HEK293T (cell line): ENCODE data around the gene EBF3.

ENCODE experiments used
- CTCF ChIA-PET: fragments of 350-600 bp; formaldehyde crosslinking; extraction: SDS; loops from one replicate; lab custom pipeline; 2021; ENCODE audit warnings: antibody characterized with exemption, inconsistent platforms; lab: Yijun Ruan, JAX
- POLR2A ChIA-PET: fragments of 350-600 bp; formaldehyde crosslinking; extraction: SDS; loops from one replicate; lab custom pipeline; 2020; ENCODE audit warnings: antibody characterized with exemption, inconsistent platforms; lab: Yijun Ruan, JAX
- DNase-seq: peaks from one replicate; pipeline ENCODE4 v3.0.0; 2012; ENCODE audit warnings: mixed read lengths; ENCODE audit errors: extremely low spot score
- ARNT ChIP-seq: fragments of 450-650 bp; IDR thresholded peaks from 2 replicates; pipeline ENCODE4 v1.6.1; 2017; ENCODE audit warnings: mild to moderate bottlenecking
- BHLHE40 ChIP-seq: fragments of 450-650 bp; IDR thresholded peaks from 2 replicates; pipeline ENCODE4 v1.6.1; 2016; ENCODE audit warnings: mild to moderate bottlenecking, moderate library complexity, borderline replicate concordance
- CTBP1 ChIP-seq: fragments of 450-650 bp; IDR thresholded peaks from 2 replicates; pipeline ENCODE4 v1.6.1; 2016; ENCODE audit warnings: borderline replicate concordance
- ELF4 ChIP-seq: fragments of 450-650 bp; IDR thresholded peaks from 2 replicates; pipeline ENCODE4 v1.6.1; 2017; ENCODE audit warnings: antibody characterized with exemption
- FOXA1 ChIP-seq: fragments of 450-650 bp; IDR thresholded peaks from 2 replicates; pipeline ENCODE4 v1.6.1; 2016; ENCODE audit warnings: mild to moderate bottlenecking
- FOXK2 ChIP-seq: fragments of 450-650 bp; IDR thresholded peaks from 2 replicates; pipeline ENCODE4 v1.6.1; 2016; ENCODE audit warnings: mild to moderate bottlenecking
- FOXM1 ChIP-seq: fragments of 450-650 bp; IDR thresholded peaks from 2 replicates; pipeline ENCODE4 v1.6.1; 2017; ENCODE audit warnings: mild to moderate bottlenecking, borderline replicate concordance
- HDGF ChIP-seq: fragments of 450-650 bp; IDR thresholded peaks from 2 replicates; pipeline ENCODE4 v1.6.1; 2017; ENCODE audit warnings: antibody characterized with exemption, borderline replicate concordance
- L3MBTL2 ChIP-seq: fragments of 450-650 bp; conservative IDR thresholded peaks from 2 replicates; pipeline ENCODE4 v1.6.1; 2016; ENCODE audit warnings: mild to moderate bottlenecking
- LEF1 ChIP-seq: fragments of 450-650 bp; IDR thresholded peaks from 2 replicates; pipeline ENCODE4 v1.6.1; 2017; ENCODE audit warnings: mild to moderate bottlenecking, borderline replicate concordance
- NFRKB ChIP-seq: fragments of 450-650 bp; IDR thresholded peaks from 2 replicates; pipeline ENCODE4 v1.6.1; 2016; ENCODE audit warnings: mild to moderate bottlenecking, moderate library complexity
- PKNOX1 ChIP-seq: fragments of 450-650 bp; IDR thresholded peaks from 2 replicates; pipeline ENCODE4 v1.6.1; 2016
- SP1 ChIP-seq: fragments of 450-650 bp; IDR thresholded peaks from 2 replicates; pipeline ENCODE4 v1.6.1; 2017
- SUZ12 ChIP-seq: fragments of 450-650 bp; IDR thresholded peaks from 2 replicates; pipeline ENCODE4 v1.6.1; 2016; ENCODE audit warnings: mild to moderate bottlenecking
- TARDBP ChIP-seq: fragments of 450-650 bp; IDR thresholded peaks from 2 replicates; pipeline ENCODE4 v1.6.1; 2016
- ZNF384 ChIP-seq: fragments of 450-650 bp; IDR thresholded peaks from 2 replicates; pipeline ENCODE4 v1.6.1; 2016

The EBF3 gene

GRCh38 chr10:129992356-129992755 is 28.3 kb upstream of the EBF3 start:
- DNase-seq, result no peak
- TF ChIP-seq FOXM1 (no peak), L3MBTL2 (no peak), ZNF384 (no peak), LEF1 (no peak), ARNT (no peak), BHLHE40 (no peak), SP1 (no peak), FOXA1 (no peak), ELF4 (no peak)
- CTCF ChIA-PET, result interaction anchor here (1.0 kb wide), 1 partner anchor 279 kb away, joined by 3 read pairs; no protein-coding TSS in a partner anchor
- POLR2A ChIA-PET, result no interaction called here

- no peak for DNase-seq
- POLR2A ChIA-PET, result no interaction called here
- CTCF ChIA-PET, result no interaction called here
- TF ChIP-seq BHLHE40 (no peak), ZNF384 (no peak), FOXA1 (no peak), CTBP1 (no peak), ELF4 (no peak), L3MBTL2 (no peak), FOXM1 (no peak), SP1 (no peak), PKNOX1 (no peak), LEF1 (no peak), ARNT (no peak), SUZ12 (no peak), TARDBP (no peak), NFRKB (no peak), HDGF (no peak), FOXK2 (no peak)
These were observed 18.8 kb upstream of the EBF3 start for GRCh38 chr10:129982825-129983224.

GRCh38 chr10:129978980-129979379 is 14.9 kb upstream of the EBF3 start:
- DNase-seq, result no peak
- ChIA-PET CTCF (no interaction called here), POLR2A (no interaction called here)
- TF ChIP-seq ZNF384 (no peak), FOXK2 (no peak), BHLHE40 (no peak), FOXA1 (no peak), SP1 (no peak)

- POLR2A ChIA-PET, result no interaction called here
- CTCF ChIA-PET, result no interaction called here
- TF ChIP-seq PKNOX1 (no peak), L3MBTL2 (no peak), HDGF (no peak), FOXM1 (no peak), FOXA1 (no peak), CTBP1 (no peak), SUZ12 (no peak)
- DNase-seq, result no peak
These were observed 14.2 kb upstream of the EBF3 start for GRCh38 chr10:129978322-129978721.

GRCh38 chr10:129977794-129978193 is 13.7 kb upstream of the EBF3 start:
- no peak for TF ChIP-seq BHLHE40
- no peak for TF ChIP-seq FOXK2
- TF ChIP-seq CTBP1, result no peak
- no peak for TF ChIP-seq SUZ12
- no peak for TF ChIP-seq ZNF384
- TF ChIP-seq ELF4, result no peak
- no peak for TF ChIP-seq FOXA1
- TF ChIP-seq ARNT, result no peak
- TF ChIP-seq SP1, result no peak
- DNase-seq, result no peak
- CTCF ChIA-PET, result no interaction called here
- POLR2A ChIA-PET, result no interaction called here

GRCh38 chr10:129973674-129974059 is 9.6 kb upstream of the EBF3 start:
- ChIA-PET CTCF (interaction anchor here (0.6 kb wide), 1 partner anchor 125 kb away, joined by 3 read pairs; no protein-coding TSS in a partner anchor), POLR2A (interaction anchor here (2.7 kb wide), 1 partner anchor 136 kb away, joined by 10 read pairs; the partner anchor contains the start of gene C10orf143)
- TF ChIP-seq NFRKB, result no peak
- TF ChIP-seq TARDBP, result no peak
- TF ChIP-seq SUZ12, result no peak
- TF ChIP-seq FOXM1, result no peak
- TF ChIP-seq SP1, result no peak
- TF ChIP-seq BHLHE40, result no peak
- TF ChIP-seq ZNF384, result no peak
- TF ChIP-seq FOXK2, result no peak
- no peak for TF ChIP-seq LEF1
- no peak for TF ChIP-seq FOXA1
- DNase-seq, result no peak

GRCh38 chr10:129972966-129973673 is 9.0 kb upstream of the EBF3 start:
- DNase-seq, result no peak
- no peak for TF ChIP-seq L3MBTL2
- TF ChIP-seq FOXA1, result no peak
- TF ChIP-seq ZNF384, result no peak
- TF ChIP-seq SUZ12, result no peak
- TF ChIP-seq SP1, result no peak
- TF ChIP-seq NFRKB, result no peak
- no peak for TF ChIP-seq LEF1
- TF ChIP-seq HDGF, result no peak
- TF ChIP-seq BHLHE40, result no peak
- TF ChIP-seq CTBP1, result no peak
- no peak for TF ChIP-seq TARDBP
- no peak for TF ChIP-seq FOXM1
- TF ChIP-seq FOXK2, result no peak
- CTCF ChIA-PET, result interaction anchor here (0.6 kb wide), 1 partner anchor 126 kb away, joined by 3 read pairs; no protein-coding TSS in a partner anchor
- POLR2A ChIA-PET, result no interaction called here
